Activated naive CD4-positive, alpha-beta T cell treated with anti-CD3 and anti-CD28 coated beads, Interleukin-2, amount 50 U/mL, for 72 hours (primary cell): ENCODE measurements around the gene MIDN. TPM values are rescaled to one million over a fixed set of nuclear protein-coding genes. Genes with fewer than 3 reads are reported as not detected.

Source experiments
- ATAC-seq, 2 donors: fragments of 150-1000 bp; cut with Tn5 transposase; 2 replicates each; pipeline ENCODE4 v1.10.0; 2021; ENCODE audit warnings: mild to moderate bottlenecking in 2 of 2, moderate library complexity in 2 of 2
- DNase-seq, 2 donors: peaks; one replicate each; pipeline ENCODE4 v3.0.0; 2021 to 2022; ENCODE audit warnings: low spot score in 2 of 2
- H3K27ac Mint-ChIP-seq, 2 donors: one replicate each; pipeline ENCODE4 v1.8.0; 2022; ENCODE audit warnings: mild to moderate bottlenecking in 2 of 2, mixed read lengths in 2 of 2
- H3K36me3 Mint-ChIP-seq, 2 donors: one replicate each; pipeline ENCODE4 v1.8.0; 2022; ENCODE audit warnings: mixed read lengths in 2 of 2
- H3K9me3 Mint-ChIP-seq, 2 donors: one replicate each; pipeline ENCODE4 v1.8.0; 2022; ENCODE audit warnings: mixed read lengths in 2 of 2
- total RNA-seq, 2 donors: library from RNA; stranded (reverse); gene quantifications; one replicate each; pipeline ENCODE4 v1.2.3, GENCODE V29; 2022

Gene MIDN
- total RNA-seq, 2 donors from 2014 or later, result 52.9 to 113 TPM

DNA sequence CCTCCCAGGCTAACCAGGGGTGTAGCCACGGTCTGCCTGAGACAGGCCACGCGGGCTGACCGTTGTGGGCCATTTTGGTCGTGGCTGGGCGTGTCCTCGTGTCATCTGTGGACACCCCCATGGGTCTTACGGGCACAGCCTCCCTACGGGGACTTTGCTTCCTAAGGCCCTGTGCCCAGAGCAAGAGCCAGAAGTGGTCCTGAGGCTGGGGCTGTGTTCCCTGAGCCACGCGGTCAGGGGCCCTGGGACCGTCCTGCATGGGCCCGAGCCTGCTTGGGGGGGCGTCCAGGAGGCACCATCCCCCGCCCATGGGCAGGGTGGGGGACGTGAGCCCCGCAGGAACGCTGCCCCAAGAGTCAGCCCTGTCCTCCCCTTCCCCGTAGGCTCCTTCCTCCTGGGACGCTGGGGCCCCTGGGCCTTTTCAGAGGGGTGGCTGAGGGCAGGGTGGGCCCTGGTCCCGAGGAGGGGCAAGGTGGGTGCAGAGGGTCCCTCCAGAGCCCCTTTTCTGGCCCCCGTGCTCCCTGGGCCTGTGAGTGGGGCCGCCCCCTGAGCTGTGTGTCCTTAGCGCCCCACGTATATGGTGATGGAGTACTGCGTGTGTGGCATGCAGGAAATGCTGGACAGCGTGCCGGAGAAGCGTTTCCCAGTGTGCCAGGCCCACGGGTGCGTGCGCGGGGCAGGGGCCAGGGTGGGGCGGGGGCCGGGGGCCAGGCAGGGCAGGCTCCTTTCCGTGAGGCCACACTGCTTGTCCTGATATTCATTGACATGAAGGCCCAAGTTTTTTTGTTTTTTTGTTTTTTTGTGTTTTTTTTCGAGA, 29.4 kb upstream of the MIDN start:
- no peak overlapping the region for H3K27ac Mint-ChIP-seq
- no peaks in the 10 kb centered on the region for H3K9me3 Mint-ChIP-seq
- ATAC-seq (no peak), DNase-seq (no peak)
- no peaks in the 10 kb centered on the region for H3K36me3 Mint-ChIP-seq

DNA sequence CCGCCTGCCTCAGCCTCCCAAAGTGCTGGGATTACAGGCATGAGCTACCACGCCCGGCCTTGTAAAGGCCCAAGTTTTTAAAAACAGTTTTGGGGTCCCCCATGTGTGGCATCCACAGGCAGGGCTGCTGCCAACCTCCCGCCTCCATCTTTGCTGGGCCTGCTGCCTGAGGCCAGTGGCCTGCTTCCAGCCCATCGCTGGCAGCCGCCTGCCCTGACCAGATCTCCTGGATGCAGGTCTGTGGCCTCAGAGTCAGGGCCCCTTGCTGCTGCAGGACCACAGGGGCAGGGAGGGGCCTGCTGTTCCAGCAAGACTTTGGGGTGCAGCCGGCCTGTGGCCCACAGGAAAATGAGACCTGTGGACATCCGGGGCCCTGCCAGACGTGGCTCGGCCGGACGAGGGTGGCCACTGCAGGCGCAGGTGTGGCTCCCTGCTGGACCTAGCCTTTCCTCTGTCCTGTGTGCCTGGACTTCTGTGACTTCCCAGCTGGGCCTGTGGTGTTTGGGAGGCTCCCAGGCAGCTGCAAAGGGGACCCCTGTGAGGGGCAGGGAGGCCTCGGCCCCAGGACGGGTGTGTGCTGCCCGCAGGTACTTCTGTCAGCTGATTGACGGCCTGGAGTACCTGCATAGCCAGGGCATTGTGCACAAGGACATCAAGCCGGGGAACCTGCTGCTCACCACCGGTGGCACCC, 28.5 kb upstream of the MIDN start:
- Mint-ChIP-seq H3K27ac (no peak overlapping the region), H3K9me3 (no peaks in the 10 kb centered on the region), H3K36me3 (no peaks in the 10 kb centered on the region)
- DNase-seq (no peak), ATAC-seq (no peak)

DNA sequence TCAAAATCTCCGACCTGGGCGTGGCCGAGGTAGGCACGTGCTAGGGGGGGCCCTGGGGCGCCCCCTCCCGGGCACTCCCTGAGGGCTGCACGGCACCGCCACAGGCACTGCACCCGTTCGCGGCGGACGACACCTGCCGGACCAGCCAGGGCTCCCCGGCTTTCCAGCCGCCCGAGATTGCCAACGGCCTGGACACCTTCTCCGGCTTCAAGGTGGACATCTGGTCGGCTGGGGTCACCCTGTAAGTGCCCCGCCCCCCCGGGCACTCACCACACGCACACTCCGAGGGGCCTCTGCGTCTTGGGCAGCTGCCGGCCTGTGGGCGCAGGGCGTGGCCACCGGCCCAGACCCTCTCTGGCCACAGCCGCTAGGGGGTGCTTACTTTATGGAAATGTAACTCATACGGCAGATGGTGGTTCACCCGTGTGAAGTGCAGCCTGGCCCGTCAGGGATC, 27.9 kb upstream of the MIDN start:
- Mint-ChIP-seq H3K36me3 (no peaks in the 10 kb centered on the region), H3K9me3 (no peaks in the 10 kb centered on the region), H3K27ac (no peak overlapping the region)
- ATAC-seq (no peak), DNase-seq (no peak)

DNA sequence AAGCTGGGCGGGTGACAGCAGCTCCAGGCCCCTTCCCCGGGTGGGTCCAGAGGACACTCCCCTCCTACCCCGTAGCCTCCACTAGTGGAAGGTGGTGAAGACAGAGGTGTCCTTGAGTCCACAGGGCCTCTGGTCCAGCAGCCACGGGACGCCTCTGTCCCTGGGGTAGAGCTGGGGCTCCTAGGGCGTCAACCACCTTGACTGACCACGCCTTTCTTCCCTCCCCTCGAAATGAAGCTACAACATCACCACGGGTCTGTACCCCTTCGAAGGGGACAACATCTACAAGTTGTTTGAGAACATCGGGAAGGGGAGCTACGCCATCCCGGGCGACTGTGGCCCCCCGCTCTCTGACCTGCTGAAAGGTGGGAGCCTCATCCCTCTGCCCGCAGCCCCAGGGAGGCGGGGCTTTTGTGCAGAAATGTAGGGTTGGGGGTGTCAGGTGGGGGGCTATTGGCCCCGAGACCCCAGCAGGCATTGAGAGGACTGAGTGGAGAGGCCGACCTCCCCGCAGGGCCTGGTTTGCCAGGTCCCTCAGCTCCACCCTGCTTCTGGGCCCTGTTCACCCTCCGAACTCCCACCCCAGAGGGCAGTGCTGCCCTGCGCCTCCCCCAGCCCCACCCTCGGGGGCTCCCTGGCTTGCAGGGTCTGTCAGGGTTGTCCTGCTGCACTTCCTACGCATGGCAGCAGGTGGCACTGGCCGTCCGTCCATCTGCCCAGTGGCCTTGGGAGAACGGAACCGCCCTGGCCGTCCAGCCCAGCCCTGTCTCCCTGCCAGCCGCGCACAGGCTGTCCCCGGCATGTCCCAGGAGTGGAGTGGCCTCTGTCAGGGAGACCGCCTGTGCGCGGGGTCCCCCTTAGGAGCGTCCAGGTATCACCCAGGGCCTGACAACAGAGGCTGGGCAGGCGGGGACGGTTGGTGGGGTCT, 27.1 kb upstream of the MIDN start:
- no peak for DNase-seq
- no peak for ATAC-seq
- Mint-ChIP-seq H3K9me3 (no peaks in the 10 kb centered on the region), H3K36me3 (no peaks in the 10 kb centered on the region), H3K27ac (no peak overlapping the region)

DNA sequence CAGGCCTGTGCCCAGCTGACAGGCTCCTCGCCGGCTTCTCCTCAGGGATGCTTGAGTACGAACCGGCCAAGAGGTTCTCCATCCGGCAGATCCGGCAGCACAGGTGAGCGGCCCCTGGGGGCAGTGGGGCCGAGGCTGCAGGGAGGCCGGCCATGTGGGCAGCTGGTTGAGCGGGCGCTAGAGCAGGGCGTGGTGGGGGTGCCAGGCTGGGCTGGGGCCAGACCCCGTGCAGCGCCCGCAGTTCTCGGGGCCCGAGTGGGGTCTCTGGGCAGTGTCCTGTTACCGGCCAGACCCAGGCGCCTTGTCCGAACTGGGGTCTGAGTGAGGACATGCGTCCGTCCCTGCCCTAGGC, 26.5 kb upstream of the MIDN start:
- Mint-ChIP-seq H3K27ac (no peak overlapping the region), H3K36me3 (no peaks in the 10 kb centered on the region), H3K9me3 (no peaks in the 10 kb centered on the region)
- no peak for ATAC-seq
- DNase-seq, result no peak

DNA sequence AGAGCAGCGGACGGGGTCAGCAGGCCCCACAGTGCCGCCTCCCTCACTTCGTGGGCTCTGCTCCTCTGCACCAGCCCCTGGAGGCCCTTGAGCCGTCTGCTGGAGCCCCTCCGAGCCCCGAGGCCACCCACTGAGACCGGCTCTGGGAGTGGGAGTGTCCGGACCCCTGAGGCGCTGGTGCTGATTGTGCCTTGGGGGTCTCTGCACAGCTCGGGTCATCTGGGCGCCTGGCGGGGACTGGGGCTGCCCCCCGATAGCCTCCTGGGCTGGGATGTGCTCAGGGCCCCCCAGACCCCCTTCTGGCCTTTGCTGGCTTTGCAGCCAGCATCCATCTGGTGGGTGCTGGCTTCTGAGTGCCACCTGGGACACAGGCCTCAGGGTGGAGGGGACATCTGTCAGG, 26.0 kb upstream of the MIDN start:
- Mint-ChIP-seq H3K36me3 (no peaks in the 10 kb centered on the region), H3K9me3 (no peaks in the 10 kb centered on the region), H3K27ac (no peak overlapping the region)
- DNase-seq (no peak), ATAC-seq (no peak)

DNA sequence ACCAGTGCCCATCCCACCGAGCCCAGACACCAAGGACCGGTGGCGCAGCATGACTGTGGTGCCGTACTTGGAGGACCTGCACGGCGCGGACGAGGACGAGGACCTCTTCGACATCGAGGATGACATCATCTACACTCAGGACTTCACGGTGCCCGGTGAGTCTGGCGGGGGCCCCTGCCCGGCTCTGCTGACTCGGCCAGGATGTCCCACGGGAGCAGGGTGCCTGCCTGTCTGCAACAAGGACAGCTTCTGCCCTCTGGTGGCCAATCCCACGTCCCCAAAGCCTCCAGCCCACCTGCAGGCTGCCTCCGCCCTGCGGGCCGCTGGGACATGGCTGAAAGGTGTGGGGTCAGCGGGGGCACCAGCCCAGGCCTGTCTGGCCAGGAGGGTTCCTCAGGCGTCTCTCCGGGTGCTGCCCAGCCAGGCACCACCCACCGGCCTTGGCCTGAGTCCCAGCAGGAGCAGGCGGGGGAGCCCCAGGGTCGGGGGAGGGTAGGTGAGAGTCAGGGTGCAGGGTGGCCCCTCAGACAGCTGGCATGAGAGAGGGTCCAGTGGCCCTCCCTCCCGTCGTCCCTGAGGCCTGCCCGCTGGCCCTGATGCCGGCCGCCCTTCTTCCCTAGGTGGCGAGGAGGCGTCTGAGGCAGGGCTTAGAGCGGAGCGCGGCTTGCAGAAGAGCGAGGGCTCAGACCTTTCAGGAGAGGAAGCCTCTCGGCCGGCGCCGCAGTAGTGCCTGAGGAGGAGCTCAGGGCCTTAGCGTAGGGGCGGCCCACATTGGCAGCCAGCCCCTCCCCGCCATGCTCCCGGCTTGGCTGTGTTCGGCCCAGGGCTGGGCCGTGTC, 25.1 kb upstream of the MIDN start:
- Mint-ChIP-seq H3K9me3 (no peaks in the 10 kb centered on the region), H3K27ac (no peak overlapping the region), H3K36me3 (no peaks in the 10 kb centered on the region)
- DNase-seq (no peak), ATAC-seq (peak; percentile 15 to 54)

DNA sequence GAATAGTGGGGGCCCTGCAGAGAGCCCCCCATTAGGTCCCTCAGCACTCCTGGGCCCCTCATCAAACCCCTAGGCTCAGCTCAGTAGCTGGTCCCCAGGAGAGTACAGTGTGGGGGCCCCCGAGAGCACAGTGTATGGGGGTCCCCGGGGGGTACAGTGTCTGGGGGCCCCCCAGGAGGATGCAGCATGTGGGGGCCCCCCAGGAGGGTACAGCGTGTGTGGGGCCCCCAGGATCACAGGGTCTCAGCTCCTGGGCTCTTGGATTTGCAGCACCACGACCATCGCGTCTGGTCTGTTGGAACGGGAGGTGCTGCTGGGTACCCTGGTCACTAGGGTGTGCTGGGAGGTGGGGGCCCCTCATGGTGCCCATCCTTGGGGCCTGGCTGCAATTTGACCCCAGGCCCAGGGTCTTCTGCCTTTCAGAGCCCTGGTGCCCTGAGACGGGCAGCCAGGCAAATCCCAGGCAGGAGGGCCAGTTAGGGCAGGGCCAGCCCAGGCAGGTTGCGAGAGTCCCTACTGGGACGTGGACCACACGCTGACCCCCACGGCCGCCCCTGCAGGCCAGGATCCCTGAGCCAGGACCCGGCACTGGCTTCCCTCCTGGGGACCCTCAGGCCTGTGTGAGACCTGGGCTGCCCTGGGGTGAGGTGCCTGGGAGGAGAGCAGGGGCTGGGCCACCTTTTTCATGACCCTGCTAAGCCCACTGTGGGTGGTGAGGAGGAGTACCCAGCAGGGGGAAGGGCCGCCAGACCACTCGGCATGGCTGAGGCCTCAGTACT, 24.1 kb upstream of the MIDN start:
- H3K27ac Mint-ChIP-seq, result no peak overlapping the region
- no peaks in the 10 kb centered on the region for H3K9me3 Mint-ChIP-seq
- no peak for DNase-seq
- ATAC-seq, result no peak
- no peaks in the 10 kb centered on the region for H3K36me3 Mint-ChIP-seq

DNA sequence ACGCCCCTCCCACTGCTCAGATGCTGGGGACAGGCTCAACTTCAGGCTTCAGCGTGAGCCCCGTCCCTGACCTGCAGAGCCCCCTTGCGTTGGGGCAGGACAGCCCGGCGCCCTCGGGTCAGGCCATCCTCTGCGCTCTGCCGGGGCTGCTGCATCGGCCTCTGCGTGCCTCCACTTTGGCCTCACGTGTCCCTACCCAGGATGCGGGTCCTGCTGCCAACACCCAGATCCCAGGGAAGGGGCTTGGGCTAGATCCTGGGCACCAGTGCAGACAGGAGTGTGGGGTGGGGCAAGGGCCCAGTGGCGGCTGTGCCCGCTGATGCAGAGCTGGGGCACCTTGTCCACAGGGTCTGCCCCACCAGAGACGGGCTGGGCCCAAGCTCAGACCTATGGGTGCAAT, 23.5 kb upstream of the MIDN start:
- DNase-seq (no peak), ATAC-seq (no peak)
- Mint-ChIP-seq H3K27ac (no peak overlapping the region), H3K36me3 (no peaks in the 10 kb centered on the region), H3K9me3 (no peaks in the 10 kb centered on the region)

DNA sequence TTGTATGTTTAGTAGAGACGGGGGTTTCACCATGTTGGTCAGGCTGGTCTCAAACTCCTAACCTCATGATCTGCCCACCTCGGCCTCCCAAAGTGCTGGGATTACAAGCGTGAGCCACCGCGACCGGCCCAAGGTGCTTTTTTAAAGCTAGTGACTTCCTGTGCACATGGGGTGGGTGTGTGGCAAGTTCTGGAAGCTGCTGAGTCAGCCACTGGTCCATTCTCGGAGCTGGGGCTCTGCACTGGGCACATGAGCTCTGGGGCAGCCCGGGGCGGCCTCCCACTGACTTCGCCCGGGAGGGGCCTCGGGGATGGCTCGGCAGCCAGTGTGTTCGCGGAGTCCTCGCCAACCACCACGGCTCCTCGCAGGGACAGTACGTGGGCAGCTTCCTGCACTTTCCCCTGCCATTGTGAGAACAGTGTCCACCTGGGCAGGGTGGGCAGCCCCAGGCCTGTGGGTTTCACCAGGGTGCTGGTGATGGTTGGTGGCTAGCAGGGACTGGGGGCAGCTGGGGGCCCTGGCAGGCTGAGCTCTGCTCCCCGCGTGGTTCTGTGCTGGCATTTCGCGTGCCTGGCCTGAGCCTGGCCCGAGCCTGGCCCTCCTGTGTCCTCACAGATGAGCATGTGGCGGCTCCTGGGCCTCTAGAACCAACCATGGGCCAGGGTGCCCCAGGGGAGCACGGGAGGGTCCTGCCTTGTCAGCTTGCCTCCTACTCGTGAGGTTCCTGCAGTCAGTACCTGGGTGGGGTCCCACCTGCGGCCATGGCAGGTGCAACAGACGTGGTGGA, 22.8 kb upstream of the MIDN start:
- no peak for ATAC-seq
- no peaks in the 10 kb centered on the region for H3K36me3 Mint-ChIP-seq
- no peak overlapping the region for H3K27ac Mint-ChIP-seq
- DNase-seq, result no peak
- H3K9me3 Mint-ChIP-seq, result no peaks in the 10 kb centered on the region

DNA sequence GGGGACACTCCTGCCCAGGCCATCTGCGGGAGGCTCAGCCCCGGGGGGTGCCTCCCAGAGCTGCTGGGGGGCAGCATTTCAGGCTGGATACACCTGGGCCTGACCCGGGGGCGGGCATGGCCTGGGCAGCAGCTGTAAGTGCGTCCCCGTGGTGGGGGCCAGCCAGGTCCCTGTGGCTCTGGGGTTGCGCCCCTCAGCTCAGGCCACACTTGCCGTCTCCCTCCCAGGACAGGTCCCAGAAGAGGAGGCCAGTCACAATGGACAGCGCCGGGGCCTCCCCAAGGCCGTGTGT, 22.2 kb upstream of the MIDN start:
- H3K27ac Mint-ChIP-seq, result no peak overlapping the region
- DNase-seq, result no peak
- no peak for ATAC-seq
- H3K36me3 Mint-ChIP-seq, result no peaks in the 10 kb centered on the region
- no peaks in the 10 kb centered on the region for H3K9me3 Mint-ChIP-seq

DNA sequence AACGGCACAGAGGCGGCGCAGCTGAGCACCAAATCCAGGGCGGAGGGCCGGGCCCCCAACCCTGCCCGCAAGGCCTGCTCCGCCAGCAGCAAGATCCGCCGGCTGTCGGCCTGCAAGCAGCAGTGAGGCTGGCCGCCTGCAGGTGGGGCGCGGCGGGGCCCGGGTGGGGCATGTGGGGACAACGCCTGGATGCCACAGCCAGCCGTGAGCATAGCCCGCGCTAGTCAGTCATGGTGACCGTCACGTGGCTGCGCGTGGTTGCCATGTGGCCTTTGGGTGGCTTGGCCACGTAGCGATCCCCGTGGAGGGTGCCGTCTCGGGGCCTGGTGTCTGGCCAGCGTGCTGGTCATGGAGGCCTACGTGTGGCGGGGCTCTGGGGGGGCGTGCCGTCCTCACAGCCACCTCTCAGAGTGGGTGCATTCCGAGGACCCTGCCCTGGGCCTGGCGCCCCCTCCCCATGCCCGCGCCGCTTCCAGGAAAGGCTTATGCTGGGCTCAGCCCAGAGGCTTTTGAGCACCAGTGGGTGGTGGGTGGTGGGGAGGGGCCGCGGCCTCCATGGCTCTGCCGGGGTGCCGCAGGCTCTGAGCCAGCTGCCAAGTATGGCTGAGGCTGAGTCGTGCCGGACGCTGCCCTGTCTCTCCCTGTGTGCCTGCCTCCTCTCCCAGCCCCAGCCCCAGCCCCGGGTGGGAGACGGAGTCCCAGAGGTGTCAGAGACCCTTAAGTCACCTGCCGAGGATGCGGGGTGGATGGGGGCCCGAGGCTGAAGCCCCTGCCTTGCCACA, 21.7 kb upstream of the MIDN start:
- ATAC-seq, result no peak
- no peak for DNase-seq
- Mint-ChIP-seq H3K36me3 (no peaks in the 10 kb centered on the region), H3K27ac (no peak overlapping the region), H3K9me3 (no peaks in the 10 kb centered on the region)

DNA sequence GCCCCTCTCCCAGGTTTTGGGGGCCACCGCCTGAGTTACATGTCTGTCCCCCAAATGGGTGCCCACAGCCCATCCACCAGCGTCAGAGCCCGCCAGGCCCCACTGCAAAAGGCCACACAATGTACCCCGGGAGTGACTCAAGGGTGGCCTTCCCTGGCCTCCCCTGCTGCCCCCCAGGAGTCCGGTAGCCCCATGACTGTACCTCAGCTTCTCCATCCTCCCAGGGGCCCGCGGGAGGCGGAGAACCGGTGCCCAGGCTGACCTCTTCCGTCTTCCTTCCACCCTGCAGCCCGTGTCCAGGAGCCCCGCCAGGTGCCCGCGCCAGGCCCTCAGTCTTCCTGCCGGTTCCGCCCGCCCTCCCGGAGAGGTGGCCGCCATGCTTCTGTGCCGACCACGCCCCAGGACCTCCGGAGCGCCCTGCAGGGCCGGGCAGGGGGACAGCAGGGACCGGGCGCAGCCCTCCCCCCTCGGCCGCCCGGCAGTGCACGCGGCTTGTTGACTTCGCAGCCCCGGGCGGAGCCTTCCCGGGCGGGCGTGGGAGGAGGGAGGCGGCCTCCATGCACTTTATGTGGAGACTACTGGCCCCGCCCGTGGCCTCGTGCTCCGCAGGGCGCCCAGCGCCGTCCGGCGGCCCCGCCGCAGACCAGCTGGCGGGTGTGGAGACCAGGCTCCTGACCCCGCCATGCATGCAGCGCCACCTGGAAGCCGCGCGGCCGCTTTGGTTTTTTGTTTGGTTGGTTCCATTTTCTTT, 20.9 kb upstream of the MIDN start:
- Mint-ChIP-seq H3K27ac (no peak overlapping the region), H3K9me3 (no peaks in the 10 kb centered on the region), H3K36me3 (no peaks in the 10 kb centered on the region)
- ATAC-seq, result no peak
- DNase-seq, result no peak
